Cerebellar nuclear complex (tissue), 1 donor: ENCODE data around the gene PLEKHH3.

Source experiments
- DNase-seq, 2 experiments: peaks; one replicate each; lab custom pipeline; 2025; lab: John Stamatoyannopoulos, UW

PLEKHH3 gene, protein sequence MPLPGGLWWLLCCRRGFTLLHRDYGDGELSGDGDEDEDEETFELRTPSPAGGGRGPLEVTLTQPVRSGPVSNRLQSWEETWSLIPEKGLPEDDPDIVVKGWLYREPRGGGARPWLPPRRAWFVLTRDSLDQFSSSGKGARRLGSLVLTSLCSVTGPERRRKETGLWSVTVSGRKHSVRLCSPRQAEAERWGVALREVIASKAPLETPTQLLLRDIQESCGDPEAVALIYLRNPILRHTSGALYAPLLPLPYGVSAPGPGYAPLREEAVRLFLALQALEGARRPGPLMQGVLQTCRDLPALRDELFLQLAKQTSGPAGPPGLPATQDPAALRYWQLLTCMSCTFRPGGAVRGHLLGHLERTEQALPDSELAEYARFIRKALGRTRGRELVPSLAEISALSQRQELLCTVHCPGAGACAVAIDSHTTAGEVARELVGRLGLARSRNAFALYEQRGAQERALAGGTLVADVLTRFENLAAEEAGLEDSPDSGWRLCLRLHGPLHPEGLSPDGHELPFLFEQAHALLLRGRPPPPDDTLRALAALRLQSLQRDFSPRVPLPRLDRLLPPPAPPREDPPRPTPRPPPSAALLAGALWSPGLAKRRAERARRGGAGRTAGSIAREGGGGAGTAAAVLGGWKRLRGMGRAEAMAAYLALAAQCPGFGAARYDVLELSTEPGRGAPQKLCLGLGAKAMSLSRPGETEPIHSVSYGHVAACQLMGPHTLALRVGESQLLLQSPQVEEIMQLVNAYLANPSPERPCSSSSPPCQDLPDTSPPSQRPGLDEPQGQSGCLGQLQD

GRCh38 chr17:42676424-42677011 is at the start of gene PLEKHH3:
TSS of gene PLEKHH3 (minus strand) at chr17:42676994. CDS start at chr17:42676563, 431 bp downstream.
- no peak for DNase-seq

- no peak for DNase-seq
Measured at GRCh38 chr17:42725143-42725542, 48.3 kb upstream of the PLEKHH3 start.

- DNase-seq, result no peak
Measured at GRCh38 chr17:42723636-42724035, 46.8 kb upstream of the PLEKHH3 start.

DNA sequence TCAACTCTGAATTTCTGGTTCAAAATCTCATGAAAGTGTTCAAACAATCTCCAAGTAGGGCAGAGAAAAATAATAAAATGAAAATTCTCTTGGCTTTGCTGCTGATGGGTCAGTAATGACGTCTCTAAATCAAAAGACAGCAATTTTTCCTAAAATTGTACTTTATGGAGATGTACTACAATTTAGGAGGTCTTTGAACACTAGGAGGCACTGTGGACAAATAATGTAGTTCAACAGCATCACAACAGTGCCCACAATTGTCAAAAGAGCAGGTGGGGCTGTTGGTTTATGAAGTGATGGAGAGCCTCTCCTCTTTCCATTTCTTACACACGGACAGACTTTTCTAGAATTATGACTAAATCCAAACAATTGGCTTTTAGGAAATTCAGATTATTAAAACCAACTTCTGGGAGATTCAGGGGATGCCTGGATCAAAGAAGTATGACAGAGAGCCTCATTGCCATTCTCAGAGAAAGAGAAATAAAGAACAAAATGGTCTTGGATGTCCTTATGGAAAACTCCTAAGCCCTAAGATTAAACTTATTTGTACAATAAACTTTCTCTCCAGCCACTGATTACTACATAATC is 44.3 kb upstream of the PLEKHH3 start:
- DNase-seq, result no peak

- DNase-seq, result no peak
Measured at GRCh38 chr17:42709561-42709960, 32.8 kb upstream of the PLEKHH3 start.

DNA sequence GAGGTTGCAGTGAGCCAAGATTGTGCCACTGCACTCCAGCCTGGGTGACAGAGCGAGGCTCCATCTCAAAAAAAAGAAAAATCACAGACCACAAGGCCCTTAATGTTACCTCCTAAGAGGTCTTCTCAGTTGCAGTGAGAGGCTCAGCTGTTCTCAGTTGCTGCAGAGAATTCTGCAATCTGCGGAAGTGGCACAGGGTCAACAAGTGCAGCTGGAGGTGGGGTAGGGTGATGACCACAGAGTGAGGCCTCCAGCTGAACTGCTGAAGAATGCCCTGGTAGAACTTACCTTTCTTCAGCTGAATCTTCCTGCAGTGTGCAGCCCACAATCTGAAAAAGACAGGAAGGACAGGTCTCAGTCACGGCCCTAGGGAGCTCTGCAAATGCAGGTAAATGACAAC is 31.8 kb upstream of the PLEKHH3 start:
- DNase-seq, result no peak

GRCh38 chr17:42706732-42707131 is 29.9 kb upstream of the PLEKHH3 start:
- DNase-seq, result no peak

- DNase-seq, result no peak
Measured at GRCh38 chr17:42704837-42705494, 28.2 kb upstream of the PLEKHH3 start.

GRCh38 chr17:42704490-42704836 is 27.7 kb upstream of the PLEKHH3 start:
- no peak for DNase-seq

- DNase-seq, result no peak
Measured at GRCh38 chr17:42702446-42702845, 25.7 kb upstream of the PLEKHH3 start.

DNA sequence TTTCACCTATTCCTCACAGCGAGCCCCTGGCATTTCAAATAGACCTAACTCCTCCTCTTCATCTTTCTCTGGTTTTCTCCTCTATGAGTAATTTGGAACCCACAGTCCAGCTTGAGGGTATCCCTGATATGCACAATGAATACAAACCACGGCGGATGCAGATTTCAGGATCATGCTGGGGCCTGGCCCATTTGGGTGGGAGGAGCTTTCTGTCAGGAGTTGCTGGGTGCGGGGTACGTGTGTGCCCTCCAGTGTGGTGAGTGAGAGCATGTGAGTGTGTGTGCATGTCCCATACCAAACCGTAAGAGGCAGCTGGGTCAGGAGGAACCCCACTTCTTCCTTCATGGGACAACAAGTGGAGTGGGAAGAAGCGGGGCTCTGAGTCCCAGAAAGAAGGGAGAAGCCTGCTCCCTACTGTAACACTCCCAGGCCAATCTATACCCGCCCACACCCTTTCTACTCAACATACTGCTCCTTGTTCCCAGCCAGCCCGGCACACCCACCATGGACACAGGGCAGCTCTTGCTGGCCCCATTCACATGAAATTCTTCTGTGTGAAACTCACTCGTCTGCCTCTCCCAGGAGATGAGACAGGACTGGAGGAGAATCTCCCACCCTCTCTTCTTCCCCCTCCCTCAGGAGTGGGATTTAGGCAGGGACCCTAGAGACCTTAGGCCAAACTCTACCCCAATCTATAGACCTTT is 23.9 kb upstream of the PLEKHH3 start:
- DNase-seq, result no peak

GRCh38 chr17:42699415-42699740 is 22.6 kb upstream of the PLEKHH3 start:
- DNase-seq, result no peak

DNA sequence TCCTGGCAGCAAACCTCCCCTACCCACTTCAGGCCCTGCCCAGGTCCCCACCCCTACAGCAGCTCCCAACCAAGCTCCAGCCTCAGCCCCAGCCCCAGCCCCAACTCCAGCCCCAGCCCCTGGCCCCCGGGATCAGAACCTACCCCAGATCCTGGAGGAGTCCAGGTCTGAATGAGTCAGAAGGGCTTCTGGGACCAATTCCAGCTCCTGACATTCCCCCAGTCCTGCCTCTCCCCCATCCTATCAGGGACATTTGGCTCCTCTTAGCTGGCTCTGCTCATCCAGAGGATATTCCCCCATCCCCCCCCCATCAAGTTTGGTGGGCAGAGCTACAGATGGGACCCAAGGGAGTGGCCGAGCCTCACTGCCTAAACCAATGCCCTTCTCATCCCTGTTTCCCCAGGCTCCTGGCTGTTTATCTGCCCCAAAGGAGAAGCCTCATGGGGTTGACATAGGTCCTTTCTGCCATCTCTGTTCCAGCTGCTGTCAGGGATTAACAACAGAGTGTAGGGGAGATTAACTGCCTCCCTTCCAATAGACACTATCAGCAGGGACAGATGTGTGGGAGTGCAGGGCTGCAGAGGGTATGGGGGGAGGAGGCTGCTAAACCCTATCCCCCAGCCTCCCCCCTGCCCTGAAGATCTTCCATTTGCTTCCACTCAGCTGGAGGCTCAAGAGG is 22.1 kb upstream of the PLEKHH3 start:
- DNase-seq, result no peak

- no peak for DNase-seq
Measured at GRCh38 chr17:42697108-42697811, 20.5 kb upstream of the PLEKHH3 start.

DNA sequence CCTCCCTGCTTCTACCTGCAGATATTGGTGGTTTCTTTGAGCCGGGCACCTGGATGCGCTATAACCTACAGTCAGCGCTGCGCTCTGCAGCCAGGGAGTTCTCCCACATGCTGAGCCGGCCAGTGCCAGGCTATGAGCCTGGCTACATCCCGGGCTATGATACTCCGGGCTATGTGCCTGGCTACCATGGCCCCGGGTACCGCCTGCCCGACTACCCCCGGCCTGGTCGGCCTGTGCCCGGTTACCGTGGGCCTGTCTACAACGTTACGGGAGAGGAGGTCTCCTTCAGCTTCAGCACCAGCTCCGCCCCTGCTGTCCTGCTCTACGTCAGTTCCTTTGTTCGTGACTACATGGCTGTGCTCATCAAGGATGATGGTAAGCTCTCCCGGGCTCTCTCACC is 18.7 kb upstream of the PLEKHH3 start:
- DNase-seq, result no peak

- no peak for DNase-seq
Measured at GRCh38 chr17:42694524-42694923, 17.7 kb upstream of the PLEKHH3 start.

DNA sequence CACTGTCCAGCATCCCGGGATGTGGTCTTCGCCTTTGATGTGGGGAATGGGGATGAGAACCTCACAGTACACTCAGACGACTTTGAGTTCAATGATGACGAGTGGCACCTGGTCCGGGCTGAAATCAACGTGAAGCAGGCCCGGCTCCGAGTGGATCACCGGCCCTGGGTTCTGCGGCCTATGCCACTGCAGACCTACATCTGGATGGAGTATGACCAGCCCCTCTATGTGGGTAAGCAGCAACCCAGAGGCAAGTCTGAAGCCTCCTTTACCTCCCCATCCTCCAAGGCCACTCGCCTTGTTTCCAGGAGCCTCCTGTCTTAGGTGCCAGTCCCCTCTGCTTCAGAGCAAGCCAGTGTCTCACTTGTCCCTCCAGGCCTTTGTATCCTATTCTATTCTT is 15.7 kb upstream of the PLEKHH3 start:
- DNase-seq, result no peak

DNA sequence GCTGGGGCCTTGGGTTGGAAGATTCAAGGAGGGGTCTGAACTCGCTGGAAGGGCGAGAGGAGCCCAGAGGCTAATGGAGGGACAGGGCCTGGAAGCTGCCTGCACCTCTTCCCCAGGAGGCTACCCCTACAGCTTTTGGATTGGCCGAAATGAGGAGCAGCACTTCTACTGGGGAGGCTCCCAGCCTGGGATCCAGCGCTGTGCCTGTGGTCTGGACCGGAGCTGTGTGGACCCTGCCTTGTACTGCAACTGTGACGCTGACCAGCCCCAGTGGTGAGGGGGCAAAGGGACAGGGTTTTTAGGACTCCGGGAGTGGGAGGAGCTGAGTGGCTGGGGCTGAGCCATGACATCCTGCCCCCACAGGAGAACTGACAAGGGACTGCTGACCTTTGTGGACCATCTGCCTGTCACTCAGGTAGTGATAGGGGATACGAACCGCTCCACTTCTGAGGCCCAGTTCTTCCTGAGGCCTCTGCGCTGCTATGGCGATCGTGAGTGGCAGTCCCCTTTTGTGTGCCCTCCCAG is 14.3 kb upstream of the PLEKHH3 start:
- no peak for DNase-seq

GRCh38 chr17:42690596-42690995 is 13.8 kb upstream of the PLEKHH3 start:
- DNase-seq, result no peak

GRCh38 chr17:42687707-42688320 is 11.0 kb upstream of the PLEKHH3 start:
- no peak for DNase-seq
